Lower leg skin (tissue), 3 donors: ENCODE measurements around the gene MMGT1.

Source experiments
- POLR2A ChIP-seq, 2 donors: fragments of 450-650 bp; IDR thresholded peaks; one replicate each; pipeline ENCODE4 v1.6.1; 2016 to 2017; ENCODE audit warnings: antibody characterized with exemption in 2 of 2, mild to moderate bottlenecking in 1 of 2, moderate library complexity in 1 of 2
- TF ChIP-seq, protein P1 (sequence below), 3 donors: fragments of 450-650 bp; IDR thresholded peaks; one replicate each; pipeline ENCODE4 v1.5.1; 2016; ENCODE audit warnings: antibody characterized with exemption in 3 of 3, mild to moderate bottlenecking in 3 of 3, moderate library complexity in 2 of 3

GRCh38 chrX:135982860-135983259 is 9.1 kb upstream of the MMGT1 start:
- TF ChIP-seq, protein P1, sequence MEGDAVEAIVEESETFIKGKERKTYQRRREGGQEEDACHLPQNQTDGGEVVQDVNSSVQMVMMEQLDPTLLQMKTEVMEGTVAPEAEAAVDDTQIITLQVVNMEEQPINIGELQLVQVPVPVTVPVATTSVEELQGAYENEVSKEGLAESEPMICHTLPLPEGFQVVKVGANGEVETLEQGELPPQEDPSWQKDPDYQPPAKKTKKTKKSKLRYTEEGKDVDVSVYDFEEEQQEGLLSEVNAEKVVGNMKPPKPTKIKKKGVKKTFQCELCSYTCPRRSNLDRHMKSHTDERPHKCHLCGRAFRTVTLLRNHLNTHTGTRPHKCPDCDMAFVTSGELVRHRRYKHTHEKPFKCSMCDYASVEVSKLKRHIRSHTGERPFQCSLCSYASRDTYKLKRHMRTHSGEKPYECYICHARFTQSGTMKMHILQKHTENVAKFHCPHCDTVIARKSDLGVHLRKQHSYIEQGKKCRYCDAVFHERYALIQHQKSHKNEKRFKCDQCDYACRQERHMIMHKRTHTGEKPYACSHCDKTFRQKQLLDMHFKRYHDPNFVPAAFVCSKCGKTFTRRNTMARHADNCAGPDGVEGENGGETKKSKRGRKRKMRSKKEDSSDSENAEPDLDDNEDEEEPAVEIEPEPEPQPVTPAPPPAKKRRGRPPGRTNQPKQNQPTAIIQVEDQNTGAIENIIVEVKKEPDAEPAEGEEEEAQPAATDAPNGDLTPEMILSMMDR (IDR thresholded peaks at IDR 0.05): no peak
- TF ChIP-seq POLR2A (IDR thresholded peaks at IDR 0.05): no peak
